Stimulated activated CD4-positive, alpha-beta T cell treated with anti-CD3 and anti-CD28 coated beads, Interleukin-4, amount 100 ng/mL, for 48 hours (primary cell): ENCODE data around the gene MMP8.
A peak's percentile ranks its signal among the peaks of the same experiment; 100 is the strongest.

Source experiments
- DNase-seq, 2 donors: peaks; one replicate each; pipeline ENCODE4 v3.0.0-alpha.2; 2020; ENCODE audit warnings: low read depth in 2 of 2

The MMP8 gene

DNA sequence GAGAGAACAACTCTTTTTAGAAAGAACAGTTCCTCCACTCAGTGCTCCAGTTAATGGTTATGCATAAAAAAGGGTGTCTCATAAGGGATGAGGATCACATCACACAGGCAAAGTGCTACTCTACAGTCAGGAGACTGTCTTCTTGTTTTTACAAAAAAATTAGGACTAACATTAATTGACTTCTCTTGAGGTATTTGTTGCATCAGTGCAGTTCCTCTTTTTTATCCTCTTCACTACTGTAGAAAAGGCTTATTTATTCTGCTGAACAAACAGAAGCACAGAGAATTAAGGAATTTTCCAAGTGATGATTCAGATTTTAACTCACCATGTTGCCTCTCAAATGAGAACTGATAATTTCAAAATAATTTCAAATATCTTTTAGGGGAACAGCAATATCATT is 1.9 kb downstream of the MMP8 start:
- no peak for DNase-seq

DNA sequence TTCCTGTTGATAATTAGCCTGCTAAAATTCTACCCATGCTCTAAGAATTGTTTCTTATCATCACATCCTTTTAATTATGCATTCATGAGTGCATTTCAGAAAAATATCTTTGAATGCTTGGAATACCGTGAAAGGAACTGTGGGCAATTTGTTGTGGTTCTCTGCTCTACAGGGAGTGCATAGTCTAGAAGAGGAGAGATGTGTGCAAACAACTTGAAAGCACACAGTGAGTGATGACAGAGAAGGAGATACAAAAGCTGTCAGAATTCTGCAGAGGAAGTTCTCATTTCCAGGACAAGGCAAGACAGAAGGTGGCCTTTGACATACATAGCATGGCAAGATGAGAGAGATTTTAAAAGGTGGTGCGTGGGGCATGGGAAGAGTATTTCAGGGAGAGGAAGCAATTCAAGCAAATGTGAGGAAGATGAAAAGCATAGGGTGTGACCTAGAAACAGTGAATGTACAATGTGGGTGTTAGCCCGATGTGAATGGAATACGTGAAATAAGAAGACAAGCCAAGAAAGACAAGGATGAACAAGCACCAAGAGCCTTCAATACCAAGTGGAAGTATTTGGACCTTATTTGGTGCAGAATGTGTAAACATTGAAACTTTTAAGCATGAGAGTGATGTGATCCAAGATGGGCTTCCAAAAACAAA is 5.0 kb downstream of the MMP8 start:
- DNase-seq, result no peak

DNA sequence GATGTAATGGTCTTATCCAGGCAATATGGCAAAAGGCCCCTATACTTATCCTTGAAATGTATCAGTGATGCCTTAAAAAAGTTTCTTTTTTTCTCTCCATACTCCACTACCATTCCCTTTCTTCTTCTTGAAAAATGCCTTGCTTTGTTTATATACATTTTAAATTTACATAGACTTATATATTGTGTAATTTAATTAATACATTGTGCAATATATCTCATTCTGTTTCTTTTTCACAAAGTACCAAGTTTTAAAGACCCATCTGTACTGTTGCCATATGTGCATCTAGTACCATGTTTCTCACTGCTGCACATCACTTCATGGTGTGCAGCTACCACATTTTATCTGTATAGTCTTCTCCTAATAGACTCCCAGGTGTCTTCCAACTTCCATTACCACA is 7.5 kb downstream of the MMP8 start:
- no peak for DNase-seq

DNA sequence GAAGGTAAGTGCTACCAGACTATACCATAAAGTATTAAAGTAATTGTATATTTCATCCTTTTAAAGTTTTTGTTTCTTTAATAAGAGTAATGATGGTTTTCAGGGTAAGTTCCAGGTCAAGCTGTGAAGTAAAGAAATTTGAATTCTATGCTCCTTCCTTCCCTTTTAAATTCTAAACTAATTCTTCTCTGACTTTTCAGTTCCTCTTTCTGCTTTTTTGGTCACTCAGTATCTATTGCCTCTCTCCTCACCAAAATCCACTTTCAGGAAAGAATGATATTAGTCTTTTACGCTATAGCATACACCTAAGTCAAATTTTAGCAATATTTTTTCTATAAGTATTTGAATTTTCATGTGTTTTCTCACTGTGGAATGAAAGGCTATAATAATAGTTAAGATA is 8.2 kb downstream of the MMP8 start:
- no peak for DNase-seq

DNA sequence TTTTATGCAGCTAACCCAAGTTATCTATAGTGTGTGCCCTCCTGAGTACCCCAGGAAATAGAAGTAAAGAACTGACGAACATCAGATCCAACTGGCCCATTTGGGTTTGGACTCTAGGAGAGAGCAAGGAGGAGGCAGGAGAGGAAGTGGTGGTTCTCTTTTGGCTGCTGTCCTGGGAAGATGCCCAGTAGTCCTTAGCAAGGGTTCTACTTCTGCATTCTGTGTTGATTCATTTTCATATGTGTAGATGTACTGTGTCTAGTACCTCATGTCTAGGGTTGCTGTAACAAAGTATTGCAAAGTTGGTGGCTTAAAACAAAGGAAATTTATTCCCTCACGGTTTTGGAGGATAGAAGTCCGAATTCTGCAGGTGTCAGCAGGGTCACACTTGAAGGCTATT is 12.6 kb downstream of the MMP8 start:
- no peak for DNase-seq

DNA sequence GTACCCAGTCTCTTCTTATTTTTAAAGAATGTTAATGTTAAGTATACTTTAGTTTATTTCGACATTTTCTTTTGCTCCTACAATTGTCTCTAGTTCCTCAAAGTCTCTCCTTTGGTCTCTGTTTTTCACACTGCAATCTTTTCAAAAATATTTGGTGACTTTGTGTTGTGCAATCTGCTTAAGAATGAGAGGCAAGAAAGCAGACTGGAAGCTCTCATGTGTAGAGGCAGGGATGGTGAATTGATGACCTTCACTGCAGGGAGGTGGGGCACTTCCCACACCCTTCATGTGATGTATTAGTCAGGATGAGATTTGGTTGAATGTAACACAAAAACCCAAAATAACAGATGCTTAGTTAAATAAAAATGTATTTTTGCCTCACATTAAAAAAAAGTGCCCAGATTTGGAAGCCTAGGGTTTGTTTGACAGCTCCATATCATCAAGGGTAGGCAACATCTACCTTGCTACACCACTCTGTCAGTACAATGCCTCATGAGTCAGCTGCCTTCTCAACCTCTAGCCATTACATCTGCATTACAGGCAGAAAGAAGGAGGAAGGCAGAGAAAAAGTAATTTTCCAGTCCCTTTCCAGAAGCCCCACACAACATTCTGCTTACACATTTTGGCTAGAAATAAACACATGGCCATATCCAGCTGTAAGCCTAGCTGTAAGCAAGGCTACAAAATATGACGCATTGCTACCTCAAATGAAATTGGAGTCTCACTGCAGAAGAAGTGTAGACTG is 15.4 kb downstream of the MMP8 start:
- no peak for DNase-seq

DNA sequence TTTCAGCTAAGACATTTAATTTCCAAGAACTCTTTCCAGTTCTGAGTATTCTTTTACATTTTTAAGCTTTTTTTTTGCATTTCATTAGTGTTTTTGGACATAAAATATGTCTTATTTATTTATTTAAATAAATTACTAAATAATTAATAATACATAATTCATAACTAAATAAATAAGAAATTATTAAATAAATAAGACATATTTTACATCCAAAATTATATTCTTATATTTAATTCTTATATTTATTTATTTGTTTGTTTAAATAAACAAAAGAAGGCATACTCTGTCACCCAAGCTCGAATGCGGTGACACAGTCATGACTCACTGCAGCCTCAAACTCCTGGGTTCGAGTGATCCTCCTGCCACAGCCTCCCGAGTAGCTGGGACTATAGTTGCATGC is 16.1 kb downstream of the MMP8 start:
- no peak for DNase-seq

DNA sequence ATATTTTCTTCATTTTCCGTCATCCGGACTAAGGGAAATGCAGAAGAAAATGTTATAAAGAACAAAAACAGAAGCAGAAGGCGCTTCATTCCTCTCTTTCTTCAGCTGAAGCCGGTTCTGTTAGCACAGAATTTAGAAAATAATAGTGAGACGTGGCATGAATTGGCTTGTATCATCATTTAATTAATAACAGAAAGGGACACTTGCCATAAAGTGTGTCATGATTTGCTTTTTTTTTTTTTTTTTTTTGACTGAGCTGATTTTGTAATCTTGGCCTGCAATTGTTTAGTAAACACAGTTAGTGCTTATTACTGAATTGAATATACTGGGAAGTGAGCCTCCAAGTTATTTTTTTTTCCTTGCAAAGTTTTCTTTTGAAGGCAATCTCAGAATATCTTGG is 19.1 kb downstream of the MMP8 start, which contains the start of gene MMP27:
MMP27 (minus strand) TSS at position 144 of the 400 bp plus-strand sequence; CDS start at position 89, 55 bp downstream.
- DNase-seq, result no peak

DNA sequence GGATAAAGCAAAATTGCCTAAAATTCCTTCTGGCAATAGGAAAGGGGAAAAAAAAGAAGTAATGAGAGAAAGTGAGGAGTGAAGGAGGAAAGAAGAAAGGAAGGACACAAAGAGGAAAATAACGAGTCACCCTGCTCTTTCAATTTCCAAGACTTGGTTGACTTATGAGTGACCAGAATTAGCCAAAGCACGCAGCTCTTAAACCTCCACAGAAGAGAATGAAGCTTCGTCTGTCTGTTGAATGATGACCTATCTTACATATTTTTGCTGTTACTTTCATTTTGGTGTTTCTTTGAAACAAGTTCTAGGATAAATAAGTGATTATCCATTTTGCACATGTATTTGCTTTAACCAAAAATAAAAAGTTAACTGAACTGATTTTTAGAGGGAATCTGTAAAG is 19.9 kb downstream of the MMP8 start:
- DNase-seq, result no peak

DNA sequence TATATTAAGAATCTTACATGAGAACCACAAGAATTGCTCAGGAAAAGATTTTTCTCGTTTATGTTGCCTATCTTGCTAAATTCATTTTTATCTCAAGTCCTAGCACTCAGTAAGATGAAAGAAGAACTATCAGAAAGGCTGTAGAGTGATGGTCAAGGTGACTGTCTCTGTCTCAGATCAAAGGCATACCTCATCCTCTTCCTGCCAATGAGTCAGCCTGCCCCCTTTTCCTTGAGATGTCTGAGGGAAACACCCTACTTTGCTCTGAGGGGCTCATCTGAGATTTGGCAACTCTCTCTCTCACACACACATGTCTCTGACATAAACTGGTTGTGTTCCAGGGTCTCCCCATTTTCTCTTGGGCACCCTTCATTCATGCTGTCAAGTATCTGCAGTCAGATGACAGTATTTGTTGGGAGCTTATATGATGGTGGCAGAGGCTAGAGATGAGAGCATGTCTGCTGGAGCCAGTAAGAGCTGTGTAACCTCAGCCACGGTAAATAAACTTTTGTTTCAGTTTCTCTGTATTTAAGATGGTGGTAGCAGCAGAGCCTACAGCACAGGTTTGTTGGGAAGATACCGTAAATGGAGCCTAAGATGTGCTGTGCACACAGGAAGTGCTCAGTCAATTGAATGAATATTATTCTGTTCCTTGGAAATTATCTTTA is 20.8 kb downstream of the MMP8 start:
- no peak for DNase-seq

DNA sequence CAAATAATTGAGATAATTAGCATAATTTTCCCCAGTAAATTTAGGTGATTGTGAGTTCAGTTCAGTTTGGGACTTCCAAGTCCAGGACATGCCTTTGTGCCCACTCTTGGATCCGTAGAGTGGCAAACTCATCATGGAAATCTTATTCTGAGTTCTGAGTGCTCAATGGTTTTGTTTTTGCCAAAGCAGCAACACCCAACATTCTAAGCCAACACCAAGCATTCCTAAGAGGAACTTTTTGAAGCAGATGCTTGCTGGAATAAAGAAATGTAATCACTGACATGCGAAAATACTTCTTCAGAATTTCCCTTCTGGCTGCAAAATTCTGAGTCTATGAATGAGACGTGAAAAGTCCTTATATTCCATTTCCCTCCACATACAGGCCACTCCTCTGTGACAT is 29.6 kb downstream of the MMP8 start:
- no peak for DNase-seq

DNA sequence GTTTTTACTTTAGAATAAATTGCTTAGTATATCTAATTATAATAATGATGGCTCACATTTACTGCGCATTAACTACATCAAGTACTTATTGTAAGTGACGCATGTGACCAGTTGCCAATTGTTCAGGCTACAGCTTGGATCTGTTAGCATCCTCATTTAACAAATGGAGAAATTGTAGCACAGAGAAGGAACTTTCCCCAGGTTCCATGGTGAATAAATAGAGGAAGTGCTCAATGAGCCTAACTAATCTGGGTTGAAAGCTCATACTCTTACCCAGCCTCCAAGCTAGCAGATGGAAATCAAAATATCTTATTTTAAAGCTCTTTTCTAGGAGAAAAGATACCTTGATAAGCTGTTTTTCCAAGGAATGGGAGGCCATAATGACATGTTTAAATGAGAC is 39.0 kb downstream of the MMP8 start:
- DNase-seq, result no peak

DNA sequence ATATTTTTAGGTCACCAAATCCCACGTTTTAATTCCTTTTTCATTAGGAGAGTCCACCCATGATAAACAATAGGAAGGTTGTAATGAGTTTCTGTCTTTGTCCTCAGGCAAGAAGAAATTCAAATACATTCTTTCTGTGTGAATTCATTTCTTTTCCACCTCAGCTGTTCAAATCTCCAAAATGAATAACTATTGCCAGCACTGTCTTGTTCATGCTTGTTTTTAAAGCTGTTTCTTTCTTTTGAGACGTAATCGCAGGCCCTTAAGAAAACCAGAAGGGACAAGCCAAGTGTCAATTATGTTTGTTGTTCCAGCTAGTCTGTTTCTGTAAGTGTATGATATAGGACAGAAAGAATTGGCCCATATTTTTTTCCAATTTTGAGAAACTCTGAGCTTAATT is 39.4 kb downstream of the MMP8 start:
- DNase-seq, result no peak

DNA sequence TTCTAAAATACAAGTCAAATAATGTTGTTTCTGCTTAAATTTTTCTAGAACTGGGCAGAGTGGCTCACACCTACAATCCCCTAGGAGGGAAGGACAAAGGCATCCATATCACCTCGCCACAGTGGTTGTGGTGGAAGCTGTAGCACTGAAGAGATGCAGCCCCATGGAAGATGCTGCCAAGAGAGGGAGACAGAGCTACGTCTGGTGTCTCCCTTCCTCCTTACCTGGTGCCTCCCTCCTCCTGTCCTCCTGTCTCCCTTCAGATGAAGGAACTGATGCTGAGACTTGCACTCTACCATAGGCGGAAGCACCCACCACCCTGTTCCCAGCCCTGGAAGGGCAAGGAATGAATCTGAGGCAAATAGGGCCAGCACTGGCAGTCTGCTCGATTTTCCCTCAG is 41.5 kb downstream of the MMP8 start:
- no peak for DNase-seq

DNA sequence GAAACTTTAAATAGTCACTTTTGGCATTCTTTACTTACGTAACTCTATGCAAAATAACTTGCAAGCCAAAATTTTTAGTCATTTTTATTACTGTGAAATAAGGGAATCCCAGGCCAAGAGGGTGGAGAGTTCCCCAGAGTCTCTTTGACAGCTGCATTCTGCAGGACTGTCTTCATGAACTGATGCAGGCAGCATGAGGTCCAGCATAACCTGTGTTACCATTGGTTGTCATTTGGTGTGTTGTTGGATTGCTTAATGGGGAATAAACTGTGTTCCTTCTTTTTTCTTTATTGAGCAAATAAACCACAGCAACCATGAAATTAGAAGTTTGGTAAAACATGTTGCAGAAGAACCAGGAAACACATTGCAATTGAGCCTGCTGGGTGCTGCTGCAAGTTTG is 43.8 kb downstream of the MMP8 start:
- DNase-seq, result no peak

DNA sequence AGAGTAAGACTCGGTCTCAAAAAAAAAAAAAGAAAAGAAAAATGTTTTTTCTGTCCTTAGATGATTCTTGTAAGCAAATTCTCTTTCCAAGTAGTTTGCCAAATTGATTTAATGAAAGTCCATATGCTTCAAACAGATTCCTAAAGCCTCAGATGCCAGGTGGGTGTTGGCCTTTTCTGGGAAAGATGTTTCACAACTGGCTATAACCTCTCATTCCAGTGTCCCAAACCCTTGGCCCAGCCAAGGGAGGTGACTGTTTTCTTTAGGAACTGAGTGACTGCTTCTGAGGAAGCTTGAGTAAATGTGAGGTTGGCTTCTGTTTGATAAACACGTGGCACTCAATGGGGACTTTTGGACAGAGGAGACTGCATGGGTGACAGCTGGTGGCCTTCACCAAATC is 46.7 kb downstream of the MMP8 start:
- DNase-seq, result no peak

DNA sequence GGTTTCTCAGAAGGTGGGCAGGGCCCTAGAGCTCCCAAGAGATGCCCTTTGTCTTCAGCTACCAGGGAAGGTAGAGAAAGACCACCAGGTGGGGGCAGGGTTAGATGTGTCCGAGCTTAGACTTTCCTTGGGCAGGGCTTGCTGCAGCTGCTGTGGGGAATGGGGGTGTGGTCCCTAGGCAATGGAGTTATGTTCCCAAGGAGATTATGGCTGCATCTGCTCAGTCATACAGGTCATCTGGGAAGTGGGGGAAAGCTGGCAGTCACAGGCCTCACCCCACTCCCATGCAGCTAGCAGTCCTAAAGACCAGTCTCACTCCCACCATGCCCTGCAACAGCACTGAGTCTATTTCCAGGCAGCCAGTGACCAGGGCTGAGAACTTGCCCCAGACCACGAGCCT is 48.7 kb downstream of the MMP8 start:
- no peak for DNase-seq

DNA sequence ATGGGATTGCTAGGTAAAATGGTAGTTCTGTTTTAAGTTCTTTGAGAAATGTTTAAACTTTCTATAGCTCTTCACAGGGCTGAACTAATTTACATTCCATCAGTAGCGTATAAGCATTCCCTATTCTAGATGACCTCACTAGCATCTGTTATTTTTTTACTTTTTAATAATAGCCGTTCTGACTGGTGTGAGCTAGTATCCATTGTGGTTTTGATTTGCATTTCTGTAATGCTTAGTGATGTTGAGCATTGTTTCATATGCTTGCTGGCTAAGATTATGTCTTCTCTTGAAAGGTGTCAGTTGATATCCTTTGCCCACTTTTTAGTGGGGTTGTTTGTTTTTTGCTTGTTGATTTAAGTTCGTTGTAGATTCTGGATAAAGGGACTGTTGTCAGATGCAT is 55.1 kb downstream of the MMP8 start:
- no peak for DNase-seq

DNA sequence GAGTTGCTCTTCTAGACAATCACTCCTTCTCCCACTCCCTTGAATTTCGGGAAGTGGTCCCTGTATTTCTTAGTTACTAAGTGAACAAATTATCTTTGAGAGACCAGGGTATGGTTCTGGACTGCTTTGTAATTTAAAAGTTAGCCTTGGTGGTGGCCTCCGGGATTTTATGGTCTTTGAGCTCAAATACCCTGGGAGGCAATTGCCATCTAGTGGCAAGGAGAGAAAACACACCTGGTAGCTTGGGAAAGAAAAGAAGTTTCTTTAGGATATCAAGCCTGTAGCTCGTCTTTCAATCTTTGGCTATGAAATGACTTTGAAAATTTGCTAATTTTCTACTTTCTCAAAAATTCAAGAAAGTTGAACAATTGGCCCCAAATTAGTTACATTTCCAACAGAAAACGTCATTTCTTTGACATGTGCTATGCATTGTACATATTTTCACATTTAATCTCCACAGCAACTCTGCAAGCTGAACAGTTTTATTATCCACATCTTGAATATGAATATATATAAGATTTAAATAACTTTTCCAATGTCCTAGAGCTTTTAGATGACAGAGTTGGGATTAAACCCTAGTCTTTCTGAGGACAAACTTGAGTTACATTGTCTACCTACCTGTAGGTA is 58.3 kb downstream of the MMP8 start:
- DNase-seq, result peak in 1 of 2 donors; percentile 2

DNA sequence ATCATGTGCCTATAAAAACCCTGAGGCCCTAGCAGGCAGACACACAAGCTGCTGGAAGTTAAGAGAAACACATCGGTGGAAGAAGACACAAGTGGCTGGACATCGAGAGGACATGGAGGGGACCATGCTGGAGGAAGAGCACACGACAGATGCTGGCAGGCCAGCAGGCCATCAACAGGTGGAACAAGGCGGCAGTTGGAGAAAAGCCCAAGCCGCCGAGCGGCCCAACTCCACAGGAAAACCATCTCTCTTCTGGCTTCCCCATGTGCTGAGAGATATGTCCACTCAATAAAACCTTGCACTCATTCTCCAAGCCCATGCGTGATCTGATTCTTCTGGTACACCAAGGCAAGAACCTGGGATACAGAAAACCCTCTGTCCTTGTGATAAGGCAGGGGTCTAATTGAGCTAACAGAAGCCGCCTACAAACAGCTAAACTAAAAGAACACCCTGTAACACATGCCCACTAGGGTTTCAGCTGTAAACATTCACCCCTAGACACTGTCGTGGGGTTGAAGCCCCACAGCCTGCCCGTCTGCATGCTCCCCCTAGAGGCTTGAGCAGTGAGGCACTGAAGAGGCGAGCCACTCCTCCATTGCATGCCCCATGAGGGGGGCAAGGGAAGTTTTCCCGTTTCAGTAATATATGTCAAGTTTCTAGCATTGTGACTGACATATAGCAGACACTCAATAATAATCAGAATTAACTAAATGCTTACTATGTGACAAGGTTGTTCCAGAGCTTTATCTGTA is 60.6 kb downstream of the MMP8 start:
- DNase-seq, result peak in 1 of 2 donors; percentile 8

DNA sequence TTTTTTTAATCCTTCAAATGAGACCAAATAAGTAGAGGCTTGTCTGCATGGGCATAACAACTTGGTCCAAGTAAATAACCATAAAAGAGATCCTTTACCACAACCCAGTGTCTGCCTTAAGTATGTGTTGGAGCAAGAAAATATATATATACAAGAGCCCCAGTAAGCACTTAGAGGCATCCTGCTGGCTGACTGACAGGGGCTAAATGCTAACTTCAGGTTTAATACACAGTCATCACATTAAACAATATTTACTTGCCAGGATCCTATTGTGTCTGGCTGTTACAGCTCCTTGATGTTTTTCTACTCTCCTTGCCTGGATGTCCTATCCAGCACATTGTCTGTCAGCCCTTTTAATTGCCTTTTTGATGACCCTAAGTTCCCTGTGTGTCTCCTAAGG is 62.1 kb downstream of the MMP8 start:
- no peak for DNase-seq
